Psoas muscle (tissue), 8 donors: Measurements from ENCODE around the gene HRH3. TPM values are rescaled to one million over a fixed set of nuclear protein-coding genes. Genes with fewer than 3 reads are reported as not detected.

Source experiments
- ATAC-seq, 4 donors: fragments of 200-7000 bp; cut with Tn5 transposase; one replicate each; pipeline ENCODE4 v1.9.1; 2020; ENCODE audit warnings: moderate library complexity in 3 of 4, mild to moderate bottlenecking in 2 of 4
- DNase-seq, 2 donors: peaks; one replicate each; pipeline ENCODE4 v3.0.0-alpha.2; 2020
- H3K27ac ChIP-seq: fragments of 200-600 bp; one replicate; pipeline ENCODE4 v1.8.0; 2022
- H3K27me3 ChIP-seq, 3 donors: fragments of 200-600 bp in 1 of 3; one replicate each; pipeline versions ENCODE4 v1.6.1 to v1.8.0; 2013 to 2022; ENCODE audit warnings: low read length in 2 of 3, mild to moderate bottlenecking in 2 of 3, moderate library complexity in 1 of 3; ENCODE audit not compliant: insufficient read depth in 3 of 3
- H3K36me3 ChIP-seq, 2 donors: fragments of 200-600 bp in 1 of 2; one replicate each; pipeline versions ENCODE4 v1.6.1 to v1.8.0; 2013 to 2022; ENCODE audit warnings: low read depth in 1 of 2, mild to moderate bottlenecking in 1 of 2, moderate library complexity in 1 of 2; ENCODE audit not compliant: insufficient read depth in 1 of 2
- H3K4me1 ChIP-seq: fragments of 200-600 bp; one replicate; pipeline ENCODE4 v1.8.0; 2022
- H3K4me3 ChIP-seq: fragments of 200-600 bp; one replicate; pipeline ENCODE4 v1.8.0; 2022; ENCODE audit warnings: mild to moderate bottlenecking
- H3K9me3 ChIP-seq: fragments of 200-600 bp; one replicate; pipeline ENCODE4 v1.8.0; 2022
- WGBS, 3 donors: extraction: QIAGEN DNeasy Blood & Tissue Kit; methylation state at CpG; one replicate each; pipeline versions ENCODE4 v1.1.6 to v1.1.7; 2013; 5-methylcytosine and 5-hydroxymethylcytosine counted together
- intact Hi-C, 2 donors: fragments of 100-400 bp; cut with DNase I; formaldehyde crosslinking; loops; one replicate each; pipeline versions ENCODE4 v1.11.0 to v1.14.2; 2022
- polyA plus RNA-seq, 3 donors: library from polyadenylated mRNA; stranded (reverse); fragments of 200-250 nt; gene quantifications; one replicate each; pipeline ENCODE4 v1.2.3, GENCODE V29; 2013
- total RNA-seq, 4 donors: library from RNA; stranded (reverse); fragmentation: NEBNext Ultra II Directional in 2 of 4; extraction: Animal tissue kit (Norgen Biotek cat#: 25700) in 2 of 4; gene quantifications; one replicate each; pipeline versions ENCODE4 v1.2.1 to v1.2.4, GENCODE V29; 2021 to 2023
- TF ChIP-seq, protein P1 (sequence below): fragments of 200-600 bp; IDR thresholded peaks from one replicate; pipeline ENCODE4 v1.8.0; 2022; ENCODE audit warnings: antibody characterized with exemption
- donor health status: healthy with polysubstance abuse.
- donor health status: DM: no; HTN: no; CAD: no; lungs with moderate emphysema.
- donor health status: Bipolar disorder and iron deficiency.
- donor health status: healthy.
- donor health status: DM: yes; HTN: yes; CAD: no.
- donor health status: DM: no; HTN: no; CAD: no.
- donor health status: DM: no; HTN: no; CAD: no.
- donor health status: DM: yes; HTN: yes; CAD: no.

HRH3 gene
- total and polyA plus RNA-seq, 7 donors = 0.03 TPM; not detected in 6

DNA sequence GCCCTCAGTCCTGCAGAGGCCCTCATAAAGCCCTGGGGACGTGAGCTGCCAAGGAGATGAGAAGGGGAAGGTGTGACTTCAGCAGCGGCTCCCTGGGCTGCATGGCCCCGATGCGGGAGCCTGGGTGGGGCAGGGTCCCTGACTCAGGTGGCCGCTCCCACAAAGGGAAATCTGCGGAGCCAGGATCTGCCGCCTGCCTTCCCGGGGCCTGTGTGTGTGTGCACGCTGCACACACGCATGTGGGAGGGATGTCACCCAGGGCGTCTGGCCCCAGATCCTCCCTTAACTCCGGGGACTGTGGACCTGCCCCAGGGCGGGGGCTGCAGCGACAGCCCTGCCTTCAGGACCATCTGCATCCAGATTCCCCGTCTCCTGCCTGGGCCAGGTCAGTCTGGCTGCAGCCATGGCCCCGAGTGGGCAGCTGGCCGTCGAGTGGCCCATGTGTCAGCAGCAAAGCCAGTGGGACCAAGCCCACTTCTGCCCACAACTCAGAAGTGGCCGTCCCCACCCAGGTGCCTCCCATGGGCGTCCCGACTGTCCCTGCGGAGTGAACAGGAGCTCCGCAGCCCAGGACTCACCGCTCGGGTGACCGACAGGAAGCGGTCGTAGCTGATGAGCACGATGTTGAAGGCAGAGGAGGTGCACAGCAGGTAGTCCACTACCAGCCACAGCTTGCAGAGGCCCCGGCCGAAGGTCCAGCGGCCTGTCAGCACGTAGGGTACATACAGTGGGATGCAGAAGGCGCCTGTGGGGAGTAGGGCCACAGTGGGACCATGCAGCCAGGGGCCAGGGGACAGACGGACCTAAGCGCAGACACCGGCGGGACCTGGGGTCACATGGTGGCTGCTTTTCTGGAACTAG, 1.9 kb downstream of the HRH3 start:
- ATAC-seq (no peak), DNase-seq (no peak)
- peaks cover 0 to 87% (median 11%) of the 10 kb centered on the region in 3 donors for H3K27me3 ChIP-seq

DNA sequence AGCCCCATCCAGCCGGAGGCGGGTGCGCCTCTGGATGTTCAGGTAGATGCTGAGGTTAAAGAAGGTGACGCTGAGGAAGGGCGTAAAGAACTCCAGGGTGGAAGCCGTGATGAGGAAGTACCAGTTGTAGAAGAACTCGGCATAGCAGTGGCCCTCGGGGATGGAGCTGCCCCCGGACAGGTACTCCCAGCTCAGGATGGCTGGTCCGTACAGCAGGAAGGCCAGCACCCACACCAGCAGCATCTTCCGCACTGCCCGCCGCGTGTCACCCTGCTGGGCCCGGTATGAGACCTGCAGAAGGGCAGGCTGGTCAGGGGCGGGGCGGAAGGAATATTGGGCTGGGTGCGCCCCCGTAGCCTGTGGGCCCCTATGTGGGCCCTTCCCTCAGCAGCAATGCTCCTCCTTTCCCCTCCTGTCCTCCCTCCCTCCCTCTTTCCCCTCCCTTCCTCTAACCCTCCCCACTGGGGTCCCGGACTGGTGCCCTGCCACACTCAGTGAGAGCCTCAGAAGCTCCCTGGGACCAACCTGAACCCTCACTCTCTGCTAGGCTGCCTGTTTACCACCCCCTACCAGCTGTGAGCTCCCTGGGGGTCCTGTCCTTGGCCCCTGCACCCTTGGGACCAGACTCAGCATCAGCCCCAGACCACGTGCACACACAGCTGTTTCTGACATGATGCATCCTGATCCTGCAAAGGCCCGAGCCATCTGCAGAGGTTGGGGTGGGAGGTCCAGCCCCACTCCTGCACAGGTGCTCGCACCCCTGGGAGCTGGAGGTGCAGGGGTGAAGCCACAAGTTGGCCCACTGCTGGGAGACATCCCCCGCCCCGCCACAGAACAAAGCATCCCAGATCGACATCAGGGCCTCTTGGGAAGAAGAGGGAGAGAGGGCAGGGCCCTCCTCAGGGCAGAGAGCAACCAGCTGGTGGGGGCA, 3.2 kb downstream of the HRH3 start:
- intact Hi-C loops = no loop called here
- Histone ChIP-seq H3K27ac (no peak overlapping the region), H3K36me3 (no peaks in the 10 kb centered on the region), H3K4me1 (peaks cover 9% of the 10 kb centered on the region), H3K9me3 (no peaks in the 10 kb centered on the region), H3K27me3 (peaks cover 0 to 81% (median 8%) of the 10 kb centered on the region in 3 donors), H3K4me3 (no peak overlapping the region)
- DNase-seq (no peak), ATAC-seq (no peak)
- TF ChIP-seq, protein P1, sequence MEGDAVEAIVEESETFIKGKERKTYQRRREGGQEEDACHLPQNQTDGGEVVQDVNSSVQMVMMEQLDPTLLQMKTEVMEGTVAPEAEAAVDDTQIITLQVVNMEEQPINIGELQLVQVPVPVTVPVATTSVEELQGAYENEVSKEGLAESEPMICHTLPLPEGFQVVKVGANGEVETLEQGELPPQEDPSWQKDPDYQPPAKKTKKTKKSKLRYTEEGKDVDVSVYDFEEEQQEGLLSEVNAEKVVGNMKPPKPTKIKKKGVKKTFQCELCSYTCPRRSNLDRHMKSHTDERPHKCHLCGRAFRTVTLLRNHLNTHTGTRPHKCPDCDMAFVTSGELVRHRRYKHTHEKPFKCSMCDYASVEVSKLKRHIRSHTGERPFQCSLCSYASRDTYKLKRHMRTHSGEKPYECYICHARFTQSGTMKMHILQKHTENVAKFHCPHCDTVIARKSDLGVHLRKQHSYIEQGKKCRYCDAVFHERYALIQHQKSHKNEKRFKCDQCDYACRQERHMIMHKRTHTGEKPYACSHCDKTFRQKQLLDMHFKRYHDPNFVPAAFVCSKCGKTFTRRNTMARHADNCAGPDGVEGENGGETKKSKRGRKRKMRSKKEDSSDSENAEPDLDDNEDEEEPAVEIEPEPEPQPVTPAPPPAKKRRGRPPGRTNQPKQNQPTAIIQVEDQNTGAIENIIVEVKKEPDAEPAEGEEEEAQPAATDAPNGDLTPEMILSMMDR = no peak
- WGBS, 3 donors = 66 to 69% (median 67%) methylated on average over 20 to 26 of the region's 26 CpGs

More for the DNA sequence above, 1.9 kb downstream of the HRH3 start:
- intact Hi-C loops = no loop called here
- H3K9me3 ChIP-seq = no peaks in the 10 kb centered on the region
- H3K36me3 ChIP-seq = no peaks in the 10 kb centered on the region
- no peak overlapping the region for H3K27ac ChIP-seq
- no peak overlapping the region for H3K4me3 ChIP-seq
- WGBS, 3 donors = 48 to 55% (median 51%) methylated on average over 38 of the region's 38 CpGs
- TF ChIP-seq, protein P1 = no peak
- peaks cover 9% of the 10 kb centered on the region for H3K4me1 ChIP-seq

DNA sequence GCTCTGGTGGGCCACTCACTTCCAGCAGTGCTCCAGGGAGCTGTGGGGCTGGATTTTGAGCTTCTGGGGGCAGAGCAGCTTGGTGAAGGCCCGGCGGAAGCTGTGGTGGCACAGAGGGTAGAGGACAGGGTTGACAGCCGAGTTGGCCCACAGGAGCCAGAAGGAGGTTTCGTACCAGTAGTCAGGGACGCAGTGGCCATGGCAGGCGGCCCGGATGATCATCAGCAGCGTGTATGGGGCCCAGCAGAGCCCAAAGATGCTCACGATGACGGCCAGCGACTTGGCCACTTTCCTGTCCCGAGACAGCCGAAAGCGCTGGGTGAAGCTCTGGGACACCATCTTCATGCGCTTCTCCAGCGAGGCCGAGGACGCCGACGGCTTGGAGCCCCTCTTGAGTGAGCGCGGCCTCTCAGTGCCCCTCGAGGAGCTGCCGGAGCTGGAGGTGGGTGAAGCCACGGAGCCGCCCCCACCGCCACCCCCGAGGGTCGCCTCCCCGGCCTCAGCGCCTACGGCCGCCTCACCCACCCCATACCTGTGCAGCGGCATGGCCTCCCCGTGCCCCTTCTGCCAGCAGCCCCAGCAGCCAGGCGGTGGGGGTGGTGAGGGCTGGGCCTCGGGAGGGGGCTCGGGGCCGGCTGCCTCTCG, 4.0 kb downstream of the HRH3 start:
- no peak overlapping the region for H3K27ac ChIP-seq
- ATAC-seq (no peak), DNase-seq (no peak)
- peaks cover 0 to 80% (median 3%) of the 10 kb centered on the region in 3 donors for H3K27me3 ChIP-seq
- H3K36me3 ChIP-seq = no peaks in the 10 kb centered on the region
- TF ChIP-seq, protein P1 = no peak
- H3K9me3 ChIP-seq = no peaks in the 10 kb centered on the region
- WGBS, 3 donors = 66 to 75% (median 73%) methylated on average over 40 of the region's 40 CpGs
- peaks cover 9% of the 10 kb centered on the region for H3K4me1 ChIP-seq
- no peak overlapping the region for H3K4me3 ChIP-seq
- intact Hi-C loops = no loop called here

DNA sequence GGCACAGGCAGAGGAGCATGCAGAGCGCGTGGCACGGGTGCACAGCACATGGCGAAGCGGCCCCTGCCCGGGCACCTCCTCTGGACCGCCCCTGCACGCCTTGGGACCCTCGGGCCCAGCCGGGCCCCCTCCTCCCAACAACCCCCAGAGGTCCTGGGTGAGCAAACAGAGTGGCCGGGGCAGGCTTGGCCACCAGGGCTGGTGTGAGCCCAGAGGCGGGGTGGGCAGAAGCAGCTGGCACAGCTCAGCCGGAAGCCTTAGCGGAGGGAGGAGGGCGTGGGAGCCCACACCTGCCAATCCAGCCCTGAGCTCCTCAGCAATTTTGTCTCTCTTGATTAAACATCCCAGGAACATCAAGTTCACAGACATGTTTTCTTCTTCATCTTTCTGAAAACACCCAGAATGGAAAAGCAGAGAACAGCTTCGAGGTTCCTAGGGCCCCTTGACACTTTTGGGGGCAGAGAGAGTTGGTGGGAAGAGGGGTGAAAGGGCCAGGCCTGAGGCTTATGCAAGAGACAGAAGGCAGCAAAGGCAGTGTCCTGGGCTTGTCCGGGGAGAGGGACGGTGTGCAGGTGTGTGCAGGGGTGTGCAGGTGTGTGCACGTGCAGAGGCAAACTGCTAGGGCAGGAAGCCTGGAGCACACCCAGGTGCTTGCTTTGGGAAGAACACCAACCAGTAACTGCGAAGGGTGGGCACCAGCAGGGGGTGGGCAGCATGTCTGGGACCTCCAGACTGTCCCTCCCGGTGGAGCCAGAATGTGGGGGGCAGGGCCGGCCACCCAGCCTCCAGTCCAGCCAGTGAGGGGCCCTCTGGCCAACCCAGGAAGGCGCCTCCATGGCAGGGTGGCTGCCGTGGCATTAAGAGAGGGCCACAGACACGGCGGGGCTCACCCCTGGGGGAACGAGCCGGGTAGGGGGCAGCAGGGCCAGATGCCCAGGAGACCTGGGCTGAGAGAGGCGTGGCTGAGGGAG, 4.8 kb downstream of the HRH3 start:
- DNase-seq = no peak
- H3K4me3 ChIP-seq = no peak overlapping the region
- no peaks in the 10 kb centered on the region for H3K36me3 ChIP-seq
- peaks cover 0 to 74% (median 6%) of the 10 kb centered on the region in 3 donors for H3K27me3 ChIP-seq
- intact Hi-C loops = no loop called here
- H3K4me1 ChIP-seq = peaks cover 4% of the 10 kb centered on the region
- TF ChIP-seq, protein P1 = no peak
- no peak for ATAC-seq
- no peaks in the 10 kb centered on the region for H3K9me3 ChIP-seq
- H3K27ac ChIP-seq = no peak overlapping the region
- 70 to 76% (median 76%) methylated on average over 27 to 29 of the region's 29 CpGs for WGBS, 3 donors
